NCI-H2227 treated with DMSO at 0.1 percent for 48 hours (cell line): ENCODE results near the gene HOXD11.

ENCODE experiments used
- DNase-seq: peaks from one replicate; lab custom pipeline; 2025; lab: John Stamatoyannopoulos, UW

HOXD11 gene

DNA sequence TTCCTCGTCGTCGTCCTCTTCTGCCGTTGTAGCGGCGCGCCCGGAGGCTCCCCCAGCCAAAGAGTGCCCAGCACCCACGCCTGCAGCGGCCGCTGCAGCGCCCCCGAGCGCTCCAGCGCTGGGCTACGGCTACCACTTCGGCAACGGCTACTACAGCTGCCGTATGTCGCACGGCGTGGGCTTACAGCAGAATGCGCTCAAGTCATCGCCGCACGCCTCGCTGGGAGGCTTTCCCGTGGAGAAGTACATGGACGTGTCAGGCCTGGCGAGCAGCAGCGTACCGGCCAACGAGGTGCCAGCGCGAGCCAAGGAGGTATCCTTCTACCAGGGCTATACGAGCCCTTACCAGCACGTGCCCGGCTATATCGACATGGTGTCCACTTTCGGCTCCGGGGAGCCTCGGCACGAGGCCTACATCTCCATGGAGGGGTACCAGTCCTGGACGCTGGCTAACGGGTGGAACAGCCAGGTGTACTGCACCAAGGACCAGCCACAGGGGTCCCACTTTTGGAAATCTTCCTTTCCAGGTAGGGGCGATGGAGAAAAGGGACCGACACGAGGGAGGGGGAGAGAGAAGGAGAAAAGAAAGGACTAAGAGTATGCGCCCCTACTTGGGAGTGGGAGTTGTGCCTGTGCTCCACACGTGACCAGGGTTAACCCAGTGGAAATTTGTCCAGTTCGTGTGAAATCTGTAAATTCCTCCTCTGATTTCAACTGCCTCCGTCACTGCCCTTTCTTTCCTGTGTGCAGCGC, 13.8 kb upstream of the HOXD11 start:
- peak; percentile 32 for DNase-seq

DNA sequence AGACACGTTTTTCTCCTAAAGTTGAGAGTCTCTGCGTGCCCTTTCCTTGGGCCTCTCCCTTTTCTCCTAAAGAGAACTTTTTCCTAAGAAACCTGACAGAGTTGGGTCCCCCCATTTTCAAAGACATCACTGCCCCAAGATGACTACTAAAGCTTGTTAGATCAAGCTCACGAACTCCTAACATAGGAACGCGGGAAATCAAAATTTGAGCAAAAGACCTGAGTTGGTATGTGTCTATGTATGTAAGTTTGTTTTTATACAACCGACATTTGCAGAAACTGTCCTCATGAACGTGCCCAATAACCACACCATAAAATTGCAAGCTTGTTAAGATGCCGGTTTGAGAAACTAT, 13.2 kb upstream of the HOXD11 start:
- no peak for DNase-seq

DNA sequence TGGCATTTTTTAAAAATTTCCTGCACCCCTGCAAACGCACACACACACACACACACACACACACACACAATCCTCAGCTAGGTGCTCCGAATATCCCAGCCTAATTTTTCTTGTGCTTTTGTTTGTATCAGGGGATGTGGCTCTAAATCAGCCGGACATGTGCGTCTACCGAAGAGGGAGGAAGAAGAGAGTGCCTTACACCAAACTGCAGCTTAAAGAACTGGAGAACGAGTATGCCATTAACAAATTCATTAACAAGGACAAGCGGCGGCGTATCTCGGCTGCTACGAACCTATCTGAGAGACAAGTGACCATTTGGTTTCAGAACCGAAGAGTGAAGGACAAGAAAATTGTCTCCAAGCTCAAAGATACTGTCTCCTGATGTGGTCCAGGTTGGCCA, 12.7 kb upstream of the HOXD11 start:
- DNase-seq = no peak

DNA sequence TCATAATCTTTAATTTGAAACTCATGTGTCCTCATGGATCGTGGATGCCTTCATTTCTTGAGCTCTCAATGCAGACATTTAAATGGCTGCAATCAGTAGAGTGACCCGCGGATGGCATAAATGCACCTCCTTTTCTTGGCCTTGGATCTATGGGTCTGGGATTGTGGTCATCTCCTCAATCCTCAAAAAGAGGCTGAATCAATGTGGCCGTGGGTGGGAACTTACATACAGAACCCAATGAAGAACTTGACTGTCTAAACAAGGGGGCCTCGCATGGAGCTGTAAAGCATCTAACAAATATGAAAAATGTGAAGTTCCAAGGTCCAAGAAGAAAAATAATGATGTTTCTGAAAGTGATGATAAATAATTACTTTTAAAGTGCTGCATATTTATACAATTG, 11.7 kb upstream of the HOXD11 start:
- DNase-seq = no peak

DNA sequence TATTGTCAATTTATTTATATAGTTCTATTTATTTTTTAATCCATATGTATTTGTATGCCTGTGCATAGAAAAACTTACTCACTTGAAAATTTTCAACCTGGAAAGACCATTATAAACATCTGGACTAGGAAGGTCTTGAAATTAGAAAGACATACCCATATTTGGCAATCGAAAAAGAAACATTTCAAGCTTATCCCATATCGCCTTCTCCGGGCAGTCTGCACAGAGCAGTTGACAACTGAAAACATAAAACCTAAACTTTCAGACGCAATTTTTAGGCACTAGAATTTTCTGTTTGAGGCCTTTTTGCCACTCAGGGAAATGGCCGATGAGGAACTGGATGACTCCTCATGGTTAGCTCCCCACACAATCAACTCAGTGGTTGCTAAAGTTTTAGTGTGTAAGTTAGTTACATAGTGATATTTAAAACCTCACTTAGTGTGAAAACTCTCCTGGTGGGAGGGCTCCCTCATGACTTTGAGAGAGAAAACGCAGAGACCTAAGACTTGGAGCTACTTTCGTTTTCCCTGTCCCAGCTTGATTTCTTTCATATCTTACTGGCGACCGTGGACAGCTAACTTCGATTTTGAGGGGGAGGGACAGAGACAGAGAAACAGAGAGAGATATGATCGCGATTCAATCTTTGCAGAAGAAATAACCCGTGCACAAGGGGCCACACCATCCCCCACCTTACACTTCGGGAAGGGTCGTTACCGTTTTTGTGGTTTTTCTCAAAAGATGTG, 10.7 kb upstream of the HOXD11 start:
- DNase-seq = no peak

DNA sequence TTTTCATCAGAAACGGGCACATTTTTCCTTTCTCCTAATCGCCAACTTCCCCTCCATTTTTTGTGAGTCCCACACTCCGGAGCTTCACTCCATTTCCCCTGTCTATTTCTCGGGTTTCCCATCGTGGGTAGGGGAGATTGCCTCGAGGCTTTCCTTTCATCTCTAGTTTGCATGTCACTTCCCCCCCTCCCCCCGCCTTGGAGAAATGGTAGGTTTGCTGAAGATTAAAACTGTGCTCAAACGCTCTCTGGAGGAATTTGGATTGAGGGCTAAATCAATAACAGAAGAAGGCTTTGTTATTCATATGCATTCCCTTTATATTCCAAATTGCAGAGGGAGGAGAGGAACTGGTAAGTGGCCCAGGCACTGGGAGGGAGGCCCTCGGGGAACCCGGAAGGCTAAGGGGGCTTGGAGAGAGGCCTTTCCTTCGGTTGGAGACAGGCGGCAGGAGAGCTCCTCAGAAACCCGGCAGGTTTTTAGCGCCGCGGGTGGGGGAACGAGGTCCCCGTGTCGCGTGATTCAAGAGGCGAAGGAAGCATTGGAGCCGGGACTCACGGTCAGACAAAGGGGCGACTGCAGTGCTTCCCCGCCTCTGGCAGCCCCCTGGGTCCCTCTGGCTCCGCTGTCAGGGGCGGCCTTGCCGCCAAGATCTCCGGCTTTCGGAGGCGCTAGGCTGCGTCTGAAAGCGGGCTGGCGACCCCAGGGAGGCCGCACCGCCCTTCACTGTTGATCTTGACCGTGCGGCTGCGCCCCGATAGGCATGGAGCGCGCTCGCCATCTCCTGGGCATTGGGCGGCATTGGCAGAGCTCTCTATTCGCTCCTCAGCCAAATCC, 9.9 kb upstream of the HOXD11 start:
- DNase-seq = peak; percentile 84

DNA sequence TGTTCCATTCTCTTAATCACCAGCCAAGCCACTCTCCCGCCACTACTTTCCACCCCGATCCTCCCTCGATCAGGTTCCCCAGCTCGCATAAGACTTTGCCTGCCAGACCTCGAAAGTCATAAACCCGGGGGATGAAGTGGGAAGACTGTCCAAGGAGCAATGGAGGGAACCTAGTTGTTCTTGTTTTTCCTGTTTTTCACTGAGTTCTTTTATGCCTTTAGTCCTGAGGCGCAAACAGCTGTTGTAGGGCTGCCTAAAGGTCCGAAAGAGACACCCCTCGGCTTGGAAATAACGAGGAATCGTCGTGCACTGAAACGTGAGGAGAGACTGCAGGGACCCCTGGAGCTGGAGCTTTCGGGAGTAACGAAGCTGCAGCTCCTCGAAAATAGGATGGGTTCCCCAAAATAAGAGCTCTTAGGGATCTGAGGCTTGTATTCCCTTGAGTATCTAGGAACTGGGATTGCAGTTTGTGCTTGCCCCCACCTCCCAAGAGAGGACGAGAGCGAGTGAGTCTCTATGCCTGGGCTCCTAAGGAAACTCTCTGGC, 9.2 kb upstream of the HOXD11 start:
- DNase-seq = peak; percentile 28

DNA sequence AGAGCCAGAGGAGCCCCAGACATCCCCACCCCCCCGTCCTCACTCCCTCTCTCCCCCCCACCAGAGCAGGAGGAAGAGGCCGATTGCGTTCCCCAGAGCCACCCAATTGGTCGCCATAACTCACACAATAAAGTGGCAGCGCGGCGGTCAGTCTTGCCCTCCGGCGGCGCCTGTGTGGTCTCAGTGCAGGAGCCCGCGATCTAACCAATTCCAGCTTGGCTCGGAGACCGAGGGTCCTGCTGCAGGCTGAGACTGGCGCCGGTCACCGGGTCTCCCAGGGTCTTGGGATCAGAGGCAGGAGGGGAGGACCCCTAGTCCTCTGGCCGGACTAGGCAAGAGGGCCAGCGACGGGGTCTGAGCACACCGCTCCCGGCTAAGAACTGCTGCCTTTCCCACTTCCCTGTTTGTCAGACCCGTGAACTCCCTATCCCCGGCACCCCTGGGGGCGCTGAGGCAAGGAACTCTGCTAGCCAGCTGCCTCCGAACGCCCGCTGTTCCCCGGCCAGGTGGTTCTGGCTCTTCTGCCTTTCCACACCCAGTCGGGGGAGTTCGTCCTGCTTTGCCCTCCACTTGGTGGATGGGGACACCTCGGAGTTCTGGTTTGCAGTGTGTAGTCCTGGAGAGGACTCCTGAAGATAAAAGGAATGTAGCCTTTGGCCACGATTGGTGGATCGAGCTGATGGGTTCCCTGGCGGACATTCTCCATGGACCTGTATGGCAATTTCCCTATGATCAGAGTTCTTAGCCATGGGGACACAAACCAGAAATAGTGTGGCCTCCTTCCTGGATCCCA, 8.5 kb upstream of the HOXD11 start:
- DNase-seq = no peak

DNA sequence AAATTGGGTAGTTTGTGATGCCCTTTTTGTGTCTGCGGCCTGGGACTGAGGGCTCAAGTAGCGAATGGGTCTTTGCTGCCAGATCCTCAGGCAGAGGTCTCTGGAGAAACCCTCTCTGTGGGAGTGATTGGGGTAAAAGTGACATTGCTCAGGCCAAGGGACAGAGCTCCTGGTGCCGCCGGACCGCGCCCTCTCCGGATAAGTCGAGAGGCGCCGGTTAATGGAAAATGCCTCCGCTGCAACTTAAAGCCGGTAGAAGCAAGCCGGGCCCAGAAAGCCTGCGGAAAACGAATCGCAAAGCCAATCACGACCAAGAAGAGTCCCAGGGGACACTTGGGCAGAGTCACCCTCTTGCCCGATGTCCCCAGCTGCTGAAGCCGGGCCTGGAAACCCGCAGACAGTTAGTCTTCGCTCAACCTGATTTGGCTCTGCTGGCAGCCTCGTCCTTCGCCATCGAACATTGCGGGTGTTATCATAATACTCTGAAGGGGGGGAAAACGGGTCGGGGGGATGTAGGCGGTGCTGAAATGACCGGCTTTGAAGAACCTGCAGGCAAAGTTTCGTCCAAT, 7.8 kb upstream of the HOXD11 start:
- no peak for DNase-seq

DNA sequence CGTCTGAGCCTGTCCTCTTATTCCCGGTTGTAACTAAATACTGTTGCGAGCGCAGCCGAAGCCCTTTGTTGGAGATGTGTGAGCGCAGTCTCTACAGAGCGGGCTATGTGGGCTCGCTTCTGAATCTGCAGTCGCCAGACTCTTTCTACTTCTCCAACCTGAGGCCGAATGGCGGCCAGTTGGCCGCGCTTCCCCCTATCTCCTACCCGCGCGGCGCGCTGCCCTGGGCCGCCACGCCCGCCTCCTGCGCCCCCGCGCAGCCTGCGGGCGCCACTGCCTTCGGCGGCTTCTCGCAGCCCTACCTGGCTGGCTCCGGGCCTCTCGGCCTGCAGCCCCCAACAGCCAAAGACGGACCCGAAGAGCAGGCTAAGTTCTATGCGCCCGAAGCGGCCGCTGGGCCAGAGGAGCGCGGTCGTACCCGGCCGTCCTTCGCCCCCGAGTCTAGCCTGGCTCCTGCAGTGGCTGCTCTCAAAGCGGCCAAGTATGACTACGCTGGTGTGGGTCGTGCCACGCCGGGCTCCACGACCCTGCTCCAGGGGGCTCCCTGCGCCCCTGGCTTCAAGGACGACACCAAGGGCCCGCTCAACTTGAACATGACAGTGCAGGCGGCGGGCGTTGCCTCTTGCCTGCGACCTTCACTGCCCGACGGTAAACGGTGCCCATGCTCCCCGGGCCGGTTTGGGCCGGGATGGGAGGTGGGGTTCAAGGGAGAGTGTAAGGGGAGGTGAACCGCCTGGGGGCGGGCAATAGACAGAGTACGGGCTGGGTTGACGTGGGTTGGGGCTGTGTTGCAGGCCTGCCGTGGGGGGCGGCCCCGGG, 7.1 kb upstream of the HOXD11 start, which contains the start of gene HOXD12:
HOXD12 (plus strand) TSS at position 68 of the 819 bp plus-strand sequence; CDS start at position 75, 7 bp downstream.
- no peak for DNase-seq

DNA sequence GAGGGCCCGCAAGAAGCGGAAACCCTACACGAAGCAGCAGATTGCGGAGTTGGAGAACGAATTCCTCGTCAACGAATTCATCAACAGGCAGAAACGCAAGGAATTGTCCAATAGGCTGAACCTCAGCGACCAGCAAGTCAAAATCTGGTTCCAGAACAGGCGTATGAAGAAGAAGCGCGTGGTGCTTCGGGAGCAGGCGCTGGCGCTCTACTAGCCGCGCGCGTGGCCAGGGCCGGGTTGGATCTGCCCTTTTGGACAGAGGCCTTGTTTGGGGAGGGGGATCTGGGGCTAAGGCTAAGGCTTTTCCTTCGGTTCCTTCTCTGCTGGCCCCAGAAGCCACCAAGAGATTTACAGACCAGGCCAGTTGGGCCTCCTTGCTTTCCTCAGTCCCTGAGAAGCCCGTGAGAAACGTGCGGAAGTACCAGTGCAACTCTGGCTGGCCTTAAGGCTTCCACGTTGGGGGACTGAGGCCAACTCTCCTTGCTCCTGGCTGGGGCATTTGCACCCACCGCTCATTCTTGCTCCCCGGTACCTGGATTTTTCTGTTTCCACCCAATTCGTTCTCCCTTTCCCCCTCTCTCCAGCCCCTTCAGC, 6.4 kb upstream of the HOXD11 start:
- no peak for DNase-seq

DNA sequence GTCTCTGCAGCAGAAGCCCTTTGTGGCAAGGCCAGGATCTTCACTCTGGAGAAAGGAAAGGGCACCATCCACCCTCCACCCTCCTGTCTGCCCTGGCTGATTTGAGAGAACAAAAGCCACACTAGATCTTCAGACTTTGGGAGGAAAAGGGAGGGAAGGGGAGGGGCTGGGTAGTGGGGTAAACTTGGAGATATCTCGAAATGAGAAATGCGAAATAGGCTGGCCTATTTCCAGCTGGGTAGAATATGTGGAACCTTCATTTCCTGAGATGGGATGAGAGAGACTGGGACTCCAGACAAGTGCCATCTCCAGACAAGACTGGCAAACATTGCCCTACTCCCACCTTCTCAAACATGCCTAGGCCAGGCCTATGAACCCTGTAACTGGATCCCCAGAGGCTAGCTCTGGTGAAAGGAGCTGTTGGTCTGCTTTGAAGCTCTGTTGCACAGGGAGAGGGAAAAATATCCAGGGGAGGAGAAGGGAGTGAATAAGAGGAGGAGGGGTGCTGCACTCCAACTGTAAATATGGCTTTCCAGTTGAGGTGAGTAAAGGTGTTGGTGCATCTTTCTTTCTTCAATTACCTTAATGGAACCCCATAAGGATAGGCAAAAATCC, 5.8 kb upstream of the HOXD11 start:
- no peak for DNase-seq

DNA sequence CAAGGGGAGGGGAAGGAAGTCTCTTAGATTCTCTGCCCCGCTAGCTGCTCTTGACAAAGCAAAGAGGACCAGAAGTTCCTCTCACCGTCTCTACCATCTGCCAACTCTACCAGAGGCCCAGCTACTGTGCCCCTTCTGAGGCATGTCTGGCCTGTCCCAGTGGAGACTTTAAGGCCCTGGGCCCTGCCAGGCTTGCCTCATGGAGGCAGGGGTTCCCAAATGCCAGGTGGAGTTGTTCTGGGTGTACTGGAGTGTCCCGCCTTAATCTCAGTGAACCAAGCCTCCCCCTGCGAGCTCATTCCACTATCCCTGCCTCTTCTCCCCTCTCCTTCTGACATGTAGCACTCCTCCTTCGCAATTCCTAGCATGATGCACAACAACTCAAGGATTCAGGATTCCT, 5.2 kb upstream of the HOXD11 start:
- no peak for DNase-seq

DNA sequence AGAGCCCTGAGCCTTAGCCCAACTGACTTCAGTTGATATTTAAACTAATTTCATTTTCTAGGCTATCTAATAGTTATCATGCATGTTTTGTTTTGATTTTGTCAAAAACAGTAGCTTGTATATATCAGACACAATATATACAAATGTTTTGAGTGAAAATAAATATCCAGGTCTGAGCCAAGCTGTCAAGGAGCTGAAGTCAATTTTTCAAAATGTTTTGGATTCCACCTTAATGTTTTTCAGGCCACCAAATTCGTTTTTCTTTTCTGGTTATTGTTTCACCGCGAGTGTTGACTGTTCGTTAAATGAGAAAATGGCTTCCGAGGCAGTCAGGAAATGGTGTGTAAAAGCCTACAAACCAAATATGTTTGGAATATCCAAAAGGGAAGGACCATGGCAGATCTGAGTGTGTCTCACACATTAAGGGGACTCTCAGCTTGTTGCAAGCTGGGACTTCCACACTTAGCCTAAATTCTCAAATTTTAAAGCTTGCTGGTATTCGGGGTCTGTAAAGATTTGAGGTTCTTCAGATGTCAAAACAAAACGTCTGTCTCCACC, 4.7 kb upstream of the HOXD11 start:
- no peak for DNase-seq

DNA sequence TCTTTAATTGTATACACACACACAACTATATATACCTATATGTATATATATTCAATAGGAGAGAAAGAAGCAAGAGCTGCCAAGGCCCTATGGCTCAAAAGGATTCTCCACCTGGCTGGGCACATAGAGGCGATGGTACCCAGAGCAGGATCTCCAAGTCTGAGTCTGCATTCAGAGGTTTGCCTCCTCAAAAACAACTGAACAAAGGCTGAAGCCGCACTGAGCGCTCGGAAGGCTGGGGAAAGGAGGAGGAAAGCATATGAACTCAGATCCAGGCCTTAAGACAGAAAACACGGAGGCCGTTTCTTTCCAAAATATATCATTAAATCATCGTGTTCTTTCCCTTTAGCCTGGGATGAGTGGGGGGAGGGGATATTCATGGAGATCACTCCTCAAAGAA, 3.9 kb upstream of the HOXD11 start:
- DNase-seq = no peak

DNA sequence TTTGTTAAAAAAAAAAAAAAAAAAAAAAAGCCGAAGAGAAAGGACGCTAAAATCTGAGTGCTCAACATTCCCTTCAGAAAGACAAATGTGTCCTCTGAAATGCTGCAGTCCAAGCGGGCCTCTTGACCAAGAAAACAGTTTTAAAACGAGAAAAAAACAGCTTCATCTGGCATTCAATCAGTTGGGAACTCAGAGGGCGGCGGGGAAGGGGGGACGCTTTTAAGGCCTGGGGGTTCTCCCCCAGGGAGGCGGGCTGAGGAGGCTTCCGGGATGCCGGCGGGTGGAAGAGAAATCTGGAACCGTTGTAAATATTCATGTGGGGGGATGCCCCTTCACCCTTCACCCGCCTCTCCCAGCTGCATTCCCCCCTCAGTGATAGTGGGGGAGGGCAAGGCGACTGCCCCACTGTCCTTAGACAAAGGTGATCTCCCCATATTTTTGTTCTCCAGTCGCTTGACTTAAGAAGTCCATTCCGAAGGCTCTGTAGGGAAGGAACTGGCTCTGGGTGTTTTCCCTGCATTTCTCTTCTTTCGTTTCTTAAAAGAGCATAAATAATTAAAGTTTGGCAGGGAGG, 3.3 kb upstream of the HOXD11 start:
- no peak for DNase-seq

DNA sequence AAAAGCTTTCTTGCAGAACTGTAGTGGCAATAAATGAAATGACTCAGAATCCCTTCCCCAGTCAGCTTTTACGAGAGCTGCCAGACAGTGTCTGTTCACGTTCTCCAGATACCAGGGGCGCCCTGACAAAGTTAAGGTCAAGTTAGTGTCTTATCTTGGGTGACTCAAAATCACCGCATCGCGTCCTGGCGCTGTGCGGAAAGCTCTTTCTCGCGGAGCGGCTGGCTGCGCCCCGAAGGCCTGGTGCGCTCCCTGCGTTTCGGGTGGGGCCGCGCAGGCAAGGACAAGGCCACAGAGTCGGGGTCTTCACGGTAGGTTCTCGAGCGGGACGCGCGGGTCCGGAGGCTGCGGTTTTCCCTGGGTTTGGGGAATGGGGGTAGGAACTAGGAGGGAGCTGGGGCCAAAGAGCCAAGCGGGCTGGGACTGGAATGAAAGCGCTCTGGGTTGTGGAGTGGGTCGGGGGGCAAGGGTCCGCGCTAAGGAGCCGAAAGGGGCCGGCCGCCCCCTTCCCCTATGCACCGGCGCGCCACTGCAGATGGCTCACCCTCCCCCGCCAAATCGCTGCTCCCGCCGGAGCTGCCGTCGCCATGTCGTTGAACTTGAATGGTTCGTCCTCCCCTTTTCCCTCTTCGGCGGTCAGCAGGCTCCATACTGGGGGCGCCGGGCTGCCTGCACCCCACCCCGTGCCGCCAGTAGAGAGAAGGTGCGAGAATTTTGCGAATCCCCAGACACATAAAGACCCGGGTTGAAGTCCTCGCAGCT, 2.6 kb upstream of the HOXD11 start:
- DNase-seq = peak; percentile 22

DNA sequence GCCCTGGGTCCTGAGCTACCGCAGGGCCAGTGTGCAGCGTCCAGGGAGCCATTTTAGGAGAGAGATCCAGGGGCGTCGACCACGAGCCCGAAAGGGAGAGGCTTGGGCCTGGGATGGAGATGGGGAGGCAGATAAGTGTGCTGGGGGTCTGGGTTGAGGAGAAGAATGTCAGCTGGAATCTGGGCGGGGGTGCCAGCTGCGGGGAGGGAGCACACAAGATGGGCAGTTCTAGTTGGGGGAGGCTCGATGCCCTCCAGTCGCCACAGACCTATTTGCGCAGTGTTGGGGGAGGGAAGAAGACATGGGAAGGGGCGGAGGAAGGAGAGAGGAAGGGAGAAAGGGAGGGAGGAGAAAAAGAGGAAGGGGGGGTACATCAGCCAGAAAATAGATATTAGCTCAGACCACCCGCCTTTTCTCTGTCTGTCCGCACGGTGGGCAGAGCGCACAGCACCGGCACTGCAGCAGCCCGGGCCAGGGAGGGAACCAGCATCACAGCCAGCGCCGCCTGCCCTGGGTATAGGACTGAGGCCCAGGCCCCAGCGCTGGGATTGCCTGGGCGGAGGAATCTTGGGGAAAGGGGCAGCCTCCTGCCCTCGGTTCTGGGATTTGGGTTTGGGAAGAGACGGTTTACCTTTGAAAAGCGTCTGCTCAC, 1.9 kb upstream of the HOXD11 start:
- DNase-seq = peak; percentile 35
